GM21717 (cell line): ENCODE measurements around the gene COL6A5.
"Not testable (repeated sequence)": the region's sequence is repeated elsewhere in the genome, so short reads cannot be mapped to it uniquely, and the experiment has no call there.

ENCODE experiments used
- ATAC-seq: cut with Tn5 transposase; IDR thresholded peaks from one replicate; pipeline ENCODE4 v1.9.1; 2021; ENCODE audit warnings: mild to moderate bottlenecking, moderate library complexity; ENCODE audit not compliant: unreplicated experiment

COL6A5 gene, protein sequence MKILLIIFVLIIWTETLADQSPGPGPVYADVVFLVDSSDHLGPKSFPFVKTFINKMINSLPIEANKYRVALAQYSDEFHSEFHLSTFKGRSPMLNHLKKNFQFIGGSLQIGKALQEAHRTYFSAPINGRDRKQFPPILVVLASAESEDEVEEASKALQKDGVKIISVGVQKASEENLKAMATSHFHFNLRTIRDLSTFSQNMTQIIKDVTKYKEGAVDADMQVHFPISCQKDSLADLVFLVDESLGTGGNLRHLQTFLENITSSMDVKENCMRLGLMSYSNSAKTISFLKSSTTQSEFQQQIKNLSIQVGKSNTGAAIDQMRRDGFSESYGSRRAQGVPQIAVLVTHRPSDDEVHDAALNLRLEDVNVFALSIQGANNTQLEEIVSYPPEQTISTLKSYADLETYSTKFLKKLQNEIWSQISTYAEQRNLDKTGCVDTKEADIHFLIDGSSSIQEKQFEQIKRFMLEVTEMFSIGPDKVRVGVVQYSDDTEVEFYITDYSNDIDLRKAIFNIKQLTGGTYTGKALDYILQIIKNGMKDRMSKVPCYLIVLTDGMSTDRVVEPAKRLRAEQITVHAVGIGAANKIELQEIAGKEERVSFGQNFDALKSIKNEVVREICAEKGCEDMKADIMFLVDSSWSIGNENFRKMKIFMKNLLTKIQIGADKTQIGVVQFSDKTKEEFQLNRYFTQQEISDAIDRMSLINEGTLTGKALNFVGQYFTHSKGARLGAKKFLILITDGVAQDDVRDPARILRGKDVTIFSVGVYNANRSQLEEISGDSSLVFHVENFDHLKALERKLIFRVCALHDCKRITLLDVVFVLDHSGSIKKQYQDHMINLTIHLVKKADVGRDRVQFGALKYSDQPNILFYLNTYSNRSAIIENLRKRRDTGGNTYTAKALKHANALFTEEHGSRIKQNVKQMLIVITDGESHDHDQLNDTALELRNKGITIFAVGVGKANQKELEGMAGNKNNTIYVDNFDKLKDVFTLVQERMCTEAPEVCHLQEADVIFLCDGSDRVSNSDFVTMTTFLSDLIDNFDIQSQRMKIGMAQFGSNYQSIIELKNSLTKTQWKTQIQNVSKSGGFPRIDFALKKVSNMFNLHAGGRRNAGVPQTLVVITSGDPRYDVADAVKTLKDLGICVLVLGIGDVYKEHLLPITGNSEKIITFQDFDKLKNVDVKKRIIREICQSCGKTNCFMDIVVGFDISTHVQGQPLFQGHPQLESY (N-terminal part only)

DNA sequence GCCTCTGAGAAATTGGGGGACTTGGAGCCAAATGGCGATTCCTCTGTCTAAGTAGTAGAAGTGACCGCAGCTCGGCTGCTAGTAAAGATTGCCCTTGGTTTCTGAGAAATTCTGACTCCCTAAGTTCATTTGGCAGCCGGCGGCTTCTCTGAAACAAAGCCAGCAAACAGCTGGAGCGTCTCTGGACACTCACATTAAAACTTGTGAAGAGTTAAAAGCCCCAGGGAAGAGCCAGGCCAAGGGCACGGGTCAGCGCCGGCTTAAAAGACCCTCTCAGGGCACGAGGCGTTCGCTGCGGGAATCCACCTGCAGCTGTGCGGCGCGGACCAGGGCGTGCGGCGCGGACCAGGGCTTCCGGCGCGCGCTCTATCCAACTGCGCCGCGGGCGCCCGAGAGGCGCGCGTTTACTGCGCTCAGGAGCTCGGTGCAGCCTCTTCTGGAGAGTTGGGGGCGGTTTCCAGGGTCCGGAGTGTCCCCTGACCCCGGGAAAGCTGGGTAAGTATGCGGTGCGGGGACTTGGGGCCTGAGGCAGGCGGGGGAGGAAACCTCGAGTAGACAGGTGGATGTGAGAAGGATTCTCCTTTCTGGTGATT lies at the start of gene COL6A5:
TSS of gene COL6A5 (plus strand) at position 186 of the 593 bp plus-strand sequence. CDS start 27,967 bp downstream, outside the sequence.
- ATAC-seq: no peak

GRCh38 chr3:130299531-130299930 lies 45.9 kb upstream of the COL6A5 start:
- ATAC-seq: no peak

DNA sequence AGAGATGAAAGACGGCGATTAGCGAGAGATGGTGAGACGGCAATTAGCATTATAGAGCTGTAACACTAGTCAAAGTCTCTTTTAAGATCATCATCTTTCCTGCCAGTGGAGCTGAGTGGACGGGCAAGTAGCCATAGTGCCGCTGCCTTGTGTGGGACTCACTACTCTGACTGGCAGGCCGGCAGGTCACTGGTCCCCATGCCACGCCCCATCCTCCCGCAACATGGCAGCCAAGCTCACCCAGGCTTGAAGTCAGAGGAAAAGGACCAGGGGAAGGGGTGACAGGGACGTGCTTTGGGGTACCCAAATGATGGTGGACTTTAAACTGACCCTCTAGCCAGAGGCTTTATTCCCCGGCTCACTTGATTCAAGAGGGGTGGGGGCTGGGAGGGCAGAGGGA lies 44.6 kb upstream of the COL6A5 start:
- ATAC-seq: no peak

DNA sequence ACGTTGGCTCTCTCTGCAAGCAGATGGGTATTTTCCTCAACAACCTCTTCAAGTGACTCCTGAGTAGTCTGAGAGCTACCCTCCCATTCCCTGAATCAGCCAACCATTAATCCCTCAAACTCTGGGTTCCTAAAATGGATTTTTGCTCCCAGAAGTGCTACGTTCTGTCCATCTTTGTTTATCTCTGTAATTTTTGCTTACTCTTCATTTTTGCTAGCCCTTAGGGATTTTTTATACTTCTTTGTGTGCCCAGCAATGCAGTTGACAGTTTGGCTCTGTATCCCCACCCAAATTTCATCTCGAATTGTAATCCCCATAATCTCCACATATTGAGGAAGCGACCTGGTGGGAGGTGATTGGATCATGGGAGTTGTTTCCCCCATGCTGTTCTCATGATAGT lies 35.4 kb upstream of the COL6A5 start:
- no peak for ATAC-seq

GRCh38 chr3:130312374-130312773 lies 33.1 kb upstream of the COL6A5 start:
- no peak for ATAC-seq

GRCh38 chr3:130316169-130316568 lies 29.3 kb upstream of the COL6A5 start:
- no peak for ATAC-seq

- no peak for ATAC-seq
These were observed 22.0 kb upstream of the COL6A5 start for GRCh38 chr3:130323503-130323902.

DNA sequence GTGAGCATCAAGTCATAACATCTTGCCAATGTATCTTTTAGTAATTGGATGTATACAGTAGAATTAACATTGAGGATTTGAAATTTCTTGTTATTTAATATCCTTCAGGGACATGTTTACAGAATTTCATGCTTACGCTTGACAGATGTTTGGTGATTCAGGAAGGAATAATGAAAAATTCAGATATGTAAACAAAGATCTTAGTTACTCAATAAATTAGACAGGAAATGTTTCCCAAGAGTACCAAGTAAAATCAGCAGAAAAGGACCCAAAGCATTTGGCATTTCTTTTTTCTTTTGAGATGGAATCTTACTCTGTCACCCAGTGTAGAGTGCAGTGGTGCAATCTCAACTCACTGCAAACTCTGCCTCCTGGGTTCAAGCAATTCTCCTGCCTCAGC lies 4.7 kb upstream of the COL6A5 start:
- no peak for ATAC-seq

DNA sequence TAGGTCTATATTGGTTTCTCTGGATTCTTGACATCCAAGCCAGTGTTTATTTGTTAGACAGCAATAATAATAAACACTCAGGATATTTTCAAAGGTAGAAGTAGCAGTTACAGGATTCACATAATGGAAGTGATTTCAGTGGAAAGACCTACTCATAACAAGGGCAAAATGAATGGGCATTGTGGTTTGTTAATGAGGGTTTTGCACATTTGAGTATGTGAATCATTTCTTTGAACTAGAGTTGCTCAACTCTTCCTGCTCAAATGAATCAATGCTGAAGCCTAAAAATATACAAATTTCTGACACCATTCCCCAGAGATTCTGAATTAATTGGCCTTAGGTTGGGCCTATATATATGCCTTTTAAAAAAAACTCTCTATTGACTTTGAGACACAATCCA lies 4.1 kb upstream of the COL6A5 start:
- no peak for ATAC-seq

GRCh38 chr3:130341882-130342281 lies 3.6 kb upstream of the COL6A5 start:
- ATAC-seq: no peak

DNA sequence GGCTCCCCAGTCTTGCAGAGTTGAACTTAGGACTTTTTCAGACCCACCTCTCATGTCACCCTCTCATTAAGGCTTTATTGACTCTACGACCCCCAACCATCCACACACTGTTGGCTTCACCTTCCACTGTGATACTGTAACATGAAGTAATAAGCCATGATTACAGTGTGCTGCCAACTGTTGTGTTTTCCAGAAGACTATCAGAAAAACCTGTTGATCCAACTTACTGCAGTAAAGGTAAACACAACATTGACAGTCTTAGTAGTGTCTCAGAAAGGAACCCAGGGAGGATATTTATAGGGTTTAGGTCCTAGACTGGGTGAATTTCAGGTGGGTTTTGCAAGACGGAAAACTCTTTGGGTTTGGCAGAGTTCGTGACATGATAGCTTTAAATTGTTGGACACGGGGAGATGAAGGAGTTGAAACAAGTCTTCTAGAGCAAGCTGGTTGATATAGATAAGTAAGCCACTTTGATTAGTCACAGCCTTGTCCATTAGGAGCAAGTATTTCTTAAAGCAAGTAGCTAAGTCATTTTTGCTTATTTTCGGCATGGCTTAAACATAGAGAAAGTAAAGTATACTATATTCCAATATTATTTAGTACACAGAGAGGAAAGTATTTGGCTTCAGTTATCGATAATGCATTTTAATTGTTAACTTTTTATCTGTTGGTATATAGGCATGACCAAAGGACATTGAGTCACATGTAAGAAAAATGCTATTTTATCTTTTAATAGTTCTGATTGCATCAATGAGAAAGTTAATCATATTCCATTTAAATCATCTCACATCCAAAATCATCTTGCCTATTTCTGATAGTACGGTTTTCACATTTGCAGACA lies 2.4 kb upstream of the COL6A5 start:
- no peak for ATAC-seq

DNA sequence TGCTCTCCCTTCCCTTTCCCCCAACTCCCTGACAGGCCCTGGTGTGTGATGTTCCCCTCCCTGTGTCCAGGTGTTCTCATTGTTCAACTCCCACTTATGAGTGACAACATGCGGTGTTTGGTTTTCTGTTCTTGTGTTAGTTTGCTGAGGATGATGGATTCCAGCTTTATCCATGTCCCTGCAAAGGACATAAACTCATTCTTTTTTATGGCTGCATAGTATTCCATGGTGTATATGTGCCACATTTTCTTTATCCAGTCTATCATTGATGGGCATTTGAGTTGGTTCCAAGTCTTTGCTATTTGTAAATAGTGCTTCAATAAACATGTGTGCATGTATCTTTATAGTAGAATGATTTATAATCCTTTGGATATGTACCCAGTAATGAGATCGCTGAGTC lies 2.8 kb downstream of the COL6A5 start:
- not testable (repeated sequence) for ATAC-seq

DNA sequence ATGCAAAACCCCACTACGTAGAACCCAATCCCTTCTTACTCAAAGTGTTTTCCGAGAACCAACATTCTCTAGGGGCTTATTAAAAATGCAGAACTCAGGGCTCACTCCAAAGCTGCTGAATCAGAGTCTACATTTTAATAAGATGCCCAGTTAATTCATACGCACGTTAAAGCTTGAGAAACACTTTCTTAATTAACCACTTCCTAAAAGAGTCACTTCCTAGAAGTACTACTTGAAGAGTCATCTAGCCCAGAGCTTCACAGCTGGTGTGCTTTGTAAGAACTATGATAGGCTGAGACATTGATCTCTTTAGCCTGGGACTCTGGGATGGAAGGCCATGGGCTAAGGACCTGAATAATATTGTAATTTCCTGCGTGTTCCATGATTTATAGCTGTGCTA lies 9.0 kb downstream of the COL6A5 start:
- no peak for ATAC-seq

DNA sequence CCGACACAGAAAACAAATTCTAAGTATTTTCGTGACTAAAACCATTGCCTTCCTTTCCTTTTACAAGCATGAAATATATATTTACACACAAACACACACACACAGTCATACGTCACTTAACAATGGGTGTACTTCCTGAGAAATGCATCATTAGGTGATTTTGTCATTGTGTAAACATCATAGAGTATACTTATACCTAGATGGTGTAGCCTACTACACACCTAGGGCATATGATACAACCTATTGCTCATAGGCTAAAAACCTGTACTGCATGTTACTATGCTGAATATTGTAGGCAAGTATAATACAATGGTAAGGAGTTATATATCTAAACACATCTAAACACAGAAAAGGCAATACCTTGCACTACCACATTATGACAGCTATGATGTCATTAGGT lies 28.6 kb downstream of the COL6A5 start:
- ATAC-seq: no peak

DNA sequence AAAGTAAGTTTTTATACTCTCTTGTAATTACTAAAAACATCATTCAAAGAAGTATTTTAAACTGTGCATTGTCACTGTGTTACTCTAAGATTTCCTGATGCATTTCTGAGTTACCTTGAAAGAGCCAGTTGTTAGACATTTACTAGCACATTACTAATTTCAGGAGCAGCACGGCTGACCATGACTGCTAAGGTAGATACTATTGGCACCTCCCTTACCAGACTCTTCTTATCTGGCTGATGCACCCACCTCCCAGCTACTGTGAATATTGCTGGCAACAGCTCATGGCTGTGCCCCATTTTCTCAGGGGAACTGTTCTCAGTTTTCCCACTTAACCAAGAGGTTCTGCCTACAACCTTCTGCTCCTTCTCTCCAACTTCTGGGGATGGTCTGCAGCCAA lies 29.4 kb downstream of the COL6A5 start:
- ATAC-seq: no peak

- ATAC-seq: no peak
These were observed 32.6 kb downstream of the COL6A5 start for GRCh38 chr3:130377960-130378676.

- no peak for ATAC-seq
These were observed 33.3 kb downstream of the COL6A5 start for GRCh38 chr3:130378677-130379191.

GRCh38 chr3:130379274-130379673 lies 33.8 kb downstream of the COL6A5 start:
- ATAC-seq: no peak

- no peak for ATAC-seq
These were observed 34.9 kb downstream of the COL6A5 start for GRCh38 chr3:130380398-130380797.
